Neural crest cell (in vitro differentiated cells): Measurements from ENCODE around the gene WDR18. TPM values are rescaled to one million over a fixed set of nuclear protein-coding genes. Genes with fewer than 3 reads are reported as not detected.
A peak's percentile ranks its signal among the peaks of the same experiment; 100 is the strongest.

Source experiments
- DNase-seq: peaks from one replicate; pipeline ENCODE4 v3.0.0; 2021; ENCODE audit warnings: low read depth, mixed read lengths, low spot score
- H3K27ac Mint-ChIP-seq: one replicate; pipeline ENCODE4 v1.8.0; 2021; ENCODE audit warnings: mild to moderate bottlenecking, mixed read lengths; ENCODE audit not compliant: unreplicated experiment
- H3K27me3 Mint-ChIP-seq: 2 replicates; pipeline ENCODE4 v1.8.0; 2021; ENCODE audit warnings: low read depth, mild to moderate bottlenecking, mixed read lengths
- H3K36me3 Mint-ChIP-seq: 2 replicates; pipeline ENCODE4 v1.8.0; 2021; ENCODE audit warnings: low read depth, mild to moderate bottlenecking, mixed read lengths
- H3K4me1 Mint-ChIP-seq: 2 replicates; pipeline ENCODE4 v1.8.0; 2021; ENCODE audit warnings: mixed read lengths
- H3K4me3 Mint-ChIP-seq: one replicate; pipeline ENCODE4 v1.8.0; 2021; ENCODE audit warnings: mild to moderate bottlenecking, mixed read lengths
- H3K9me3 Mint-ChIP-seq: 2 replicates; pipeline ENCODE4 v1.8.0; 2021; ENCODE audit warnings: mixed read lengths
- total RNA-seq: library from RNA; stranded (reverse); gene quantifications from 2 replicates; pipeline ENCODE4 v1.2.1, GENCODE V29; 2021
- TF ChIP-seq, protein P1 (sequence below): fragments of 200-600 bp; sonication (generic); conservative IDR thresholded peaks from 2 replicates; pipeline ENCODE4 v1.5.0; 2021; ENCODE audit warnings: antibody characterized with exemption, mild to moderate bottlenecking

Gene WDR18
- total RNA-seq, 1 donor from 2014 or later = 65.2 TPM

DNA sequence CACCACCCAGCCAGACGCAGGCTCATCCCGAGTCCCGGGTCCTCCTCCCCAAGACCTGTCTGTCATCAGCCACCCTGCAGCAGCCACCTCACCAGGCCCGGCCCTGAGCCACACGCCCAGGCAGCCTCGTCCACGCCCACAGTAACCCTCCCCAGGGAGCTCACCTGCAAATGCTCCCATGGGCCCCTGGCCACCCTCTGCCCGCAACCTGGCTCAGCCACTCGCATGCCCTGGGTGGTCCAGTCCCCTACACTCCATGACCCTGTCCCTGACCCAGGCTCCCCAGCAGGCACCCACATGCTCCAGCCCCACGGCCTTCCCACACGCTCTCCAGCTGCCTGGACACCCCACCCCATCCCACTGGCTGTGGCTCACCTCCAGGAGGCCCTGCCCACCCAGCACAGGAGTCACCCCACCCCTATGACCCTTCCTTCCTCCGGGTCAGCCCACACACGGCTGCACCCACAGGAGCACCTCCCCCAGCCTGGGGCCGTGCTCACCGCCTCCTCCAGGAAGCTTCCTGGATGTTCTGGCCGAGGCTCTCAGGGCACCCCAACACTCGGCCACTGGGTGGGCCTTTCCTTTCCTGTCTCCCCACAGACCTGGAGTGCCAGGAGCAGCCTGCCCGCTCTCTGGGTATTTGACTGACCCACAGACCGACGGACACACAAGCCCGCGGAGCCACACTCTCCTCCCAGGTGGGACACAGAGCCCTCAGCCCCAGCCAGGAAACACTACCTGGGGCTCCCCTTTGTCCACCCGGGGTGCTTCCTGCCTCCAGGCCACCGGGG, 33.2 kb downstream of the WDR18 start:
- H3K36me3 Mint-ChIP-seq = no peaks in the 10 kb centered on the region
- DNase-seq = no peak
- TF ChIP-seq, protein P1, sequence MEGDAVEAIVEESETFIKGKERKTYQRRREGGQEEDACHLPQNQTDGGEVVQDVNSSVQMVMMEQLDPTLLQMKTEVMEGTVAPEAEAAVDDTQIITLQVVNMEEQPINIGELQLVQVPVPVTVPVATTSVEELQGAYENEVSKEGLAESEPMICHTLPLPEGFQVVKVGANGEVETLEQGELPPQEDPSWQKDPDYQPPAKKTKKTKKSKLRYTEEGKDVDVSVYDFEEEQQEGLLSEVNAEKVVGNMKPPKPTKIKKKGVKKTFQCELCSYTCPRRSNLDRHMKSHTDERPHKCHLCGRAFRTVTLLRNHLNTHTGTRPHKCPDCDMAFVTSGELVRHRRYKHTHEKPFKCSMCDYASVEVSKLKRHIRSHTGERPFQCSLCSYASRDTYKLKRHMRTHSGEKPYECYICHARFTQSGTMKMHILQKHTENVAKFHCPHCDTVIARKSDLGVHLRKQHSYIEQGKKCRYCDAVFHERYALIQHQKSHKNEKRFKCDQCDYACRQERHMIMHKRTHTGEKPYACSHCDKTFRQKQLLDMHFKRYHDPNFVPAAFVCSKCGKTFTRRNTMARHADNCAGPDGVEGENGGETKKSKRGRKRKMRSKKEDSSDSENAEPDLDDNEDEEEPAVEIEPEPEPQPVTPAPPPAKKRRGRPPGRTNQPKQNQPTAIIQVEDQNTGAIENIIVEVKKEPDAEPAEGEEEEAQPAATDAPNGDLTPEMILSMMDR = no peak
- peaks cover 31% of the 10 kb centered on the region for H3K4me1 Mint-ChIP-seq
- peaks cover 6% of the 10 kb centered on the region for H3K27me3 Mint-ChIP-seq
- H3K9me3 Mint-ChIP-seq = no peaks in the 10 kb centered on the region
- H3K4me3 Mint-ChIP-seq = peak overlapping the region; percentile 84
- H3K27ac Mint-ChIP-seq = peak overlapping the region; percentile 22

DNA sequence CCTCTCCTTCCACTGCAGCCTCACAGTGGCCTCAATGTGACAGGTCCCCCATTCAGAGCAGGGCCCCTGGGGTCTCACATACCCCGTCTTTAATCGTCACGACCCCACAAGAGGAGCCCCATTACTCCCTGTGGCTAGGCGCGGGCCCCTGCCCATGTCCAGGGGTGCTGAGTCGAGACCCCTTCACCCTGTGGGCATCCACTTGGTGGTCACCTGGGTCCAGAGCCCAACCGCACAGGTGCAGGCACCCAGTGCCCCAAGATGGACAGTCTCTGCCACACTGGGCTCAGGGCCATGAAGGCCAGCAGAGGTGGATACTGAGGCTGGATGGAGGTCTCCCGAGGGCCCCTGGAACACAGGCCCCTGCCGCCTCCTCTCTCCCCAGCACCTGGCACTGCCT, 33.8 kb downstream of the WDR18 start:
- peaks cover 31% of the 10 kb centered on the region for H3K4me1 Mint-ChIP-seq
- H3K4me3 Mint-ChIP-seq = no peak overlapping the region
- H3K27ac Mint-ChIP-seq = no peak overlapping the region

GRCh38 chr19:1018393-1018792, 34.2 kb downstream of the WDR18 start:
- Mint-ChIP-seq H3K27ac (no peak overlapping the region), H3K27me3 (peaks cover 6% of the 10 kb centered on the region), H3K36me3 (no peaks in the 10 kb centered on the region), H3K9me3 (no peaks in the 10 kb centered on the region), H3K4me3 (peak overlapping the region; percentile 94), H3K4me1 (peaks cover 31% of the 10 kb centered on the region)
- TF ChIP-seq, protein P1 = no peak
- DNase-seq = no peak

More for the DNA sequence above, 33.8 kb downstream of the WDR18 start:
- TF ChIP-seq, protein P1 = no peak
- Mint-ChIP-seq H3K27me3 (peaks cover 6% of the 10 kb centered on the region), H3K36me3 (no peaks in the 10 kb centered on the region), H3K9me3 (no peaks in the 10 kb centered on the region)
- no peak for DNase-seq

- Mint-ChIP-seq H3K4me3 (peak overlapping the region; percentile 94), H3K9me3 (no peaks in the 10 kb centered on the region), H3K4me1 (peaks cover 31% of the 10 kb centered on the region), H3K27me3 (peaks cover 6% of the 10 kb centered on the region), H3K36me3 (no peaks in the 10 kb centered on the region), H3K27ac (no peak overlapping the region)
- TF ChIP-seq, protein P1 = no peak
- no peak for DNase-seq
Observed at GRCh38 chr19:1018932-1019615, 34.9 kb downstream of the WDR18 start.

DNA sequence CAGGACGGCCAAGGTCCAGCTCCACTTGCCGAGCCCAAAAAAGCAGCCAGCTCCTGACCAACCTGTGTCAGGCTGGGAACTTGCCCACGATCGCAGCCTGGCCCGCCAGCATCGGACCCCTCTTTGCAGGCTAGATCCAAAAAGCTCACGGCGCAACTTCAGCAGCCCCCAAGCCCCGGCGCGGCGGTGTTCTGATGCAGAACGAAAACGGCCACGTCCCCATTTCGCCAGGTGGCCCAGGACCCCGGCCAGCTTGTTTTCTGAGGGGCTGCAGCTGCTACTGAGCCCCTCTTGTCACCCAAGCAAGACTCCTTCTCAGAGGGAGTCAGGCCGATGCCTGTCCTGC, 35.4 kb downstream of the WDR18 start:
- peaks cover 6% of the 10 kb centered on the region for H3K27me3 Mint-ChIP-seq
- no peak for DNase-seq
- peak overlapping the region; percentile 67 for H3K27ac Mint-ChIP-seq
- H3K4me3 Mint-ChIP-seq = peak overlapping the region; percentile 94
- H3K36me3 Mint-ChIP-seq = no peaks in the 10 kb centered on the region
- no peaks in the 10 kb centered on the region for H3K9me3 Mint-ChIP-seq
- H3K4me1 Mint-ChIP-seq = peaks cover 31% of the 10 kb centered on the region
- TF ChIP-seq, protein P1 = no peak
